GM18867 (cell line): ENCODE results near the gene GPR137B.
A peak's percentile ranks its signal among the peaks of the same experiment; 100 is the strongest.
"Not testable (repeated sequence)": the region's sequence is repeated elsewhere in the genome, so short reads cannot be mapped to it uniquely, and the experiment has no call there.

ENCODE experiments used
- ATAC-seq: cut with Tn5 transposase; IDR thresholded peaks from one replicate; pipeline ENCODE4 v1.9.1; 2021; ENCODE audit warnings: mild to moderate bottlenecking, moderate library complexity; ENCODE audit not compliant: unreplicated experiment

The GPR137B gene

DNA sequence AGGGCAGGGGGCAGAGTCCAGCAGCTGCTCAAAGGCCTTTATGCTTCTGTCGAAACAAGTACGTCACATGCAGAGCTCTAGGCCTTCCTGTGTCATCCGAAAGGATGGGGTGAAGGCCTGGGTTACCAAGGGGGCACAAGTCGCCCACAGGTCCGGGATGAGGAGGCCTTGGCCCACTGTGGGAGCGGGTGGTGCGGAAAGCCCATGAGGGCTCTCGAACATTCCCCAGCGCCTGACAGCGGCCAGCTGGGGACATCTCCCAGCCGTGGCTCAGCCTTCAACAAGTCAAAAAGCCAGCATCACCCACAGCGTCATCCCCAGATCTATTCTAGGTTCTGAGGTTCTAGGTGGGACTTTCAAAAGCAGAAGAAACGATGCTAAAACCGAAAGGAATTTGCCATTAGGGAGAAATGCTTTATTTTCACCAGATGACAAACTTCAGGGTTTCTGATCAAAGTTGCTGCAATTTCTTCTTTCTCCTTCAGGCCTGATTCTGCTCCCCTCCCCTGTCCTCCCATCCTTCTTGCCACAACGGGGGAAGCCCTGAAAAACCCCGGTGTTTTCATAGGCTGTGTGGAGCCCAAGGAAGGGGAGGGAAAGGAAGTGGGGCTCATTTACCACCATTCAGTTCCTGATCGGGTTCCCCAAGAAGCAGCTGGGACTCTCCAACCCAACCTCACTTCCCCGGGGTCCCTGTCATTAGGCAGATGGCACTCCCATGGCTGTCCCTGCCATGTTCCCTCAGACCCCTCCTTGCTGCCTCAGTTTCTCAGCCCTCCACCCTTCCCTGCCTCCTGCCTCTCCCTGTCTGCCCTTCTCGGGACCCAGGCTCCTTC, 17.6 kb downstream of the GPR137B start:
- ATAC-seq, result peak; percentile 50

GRCh38 chr1:236160540-236161127, 18.3 kb downstream of the GPR137B start:
- no peak for ATAC-seq

DNA sequence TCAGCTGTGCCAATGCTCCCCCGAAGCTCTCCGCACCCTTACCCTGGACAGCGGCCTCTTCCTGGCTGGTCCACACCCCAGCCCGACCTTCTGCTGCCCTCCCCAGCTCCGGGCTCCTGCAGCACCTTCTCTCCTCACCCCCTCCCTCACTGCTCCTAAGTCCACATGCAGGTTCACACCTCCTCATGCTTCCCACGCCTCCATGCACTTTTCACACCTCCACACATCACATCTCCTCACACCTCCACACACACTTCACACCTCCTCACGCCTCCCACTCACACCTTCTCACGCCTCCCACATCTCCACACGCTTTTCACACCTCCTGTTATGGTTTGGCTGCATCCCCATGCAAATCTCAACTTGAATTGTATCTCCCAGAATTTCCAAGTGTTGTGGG, 18.9 kb downstream of the GPR137B start:
- ATAC-seq, result no peak

- ATAC-seq, result not testable (repeated sequence)
These were observed 19.4 kb downstream of the GPR137B start for GRCh38 chr1:236161755-236162154.

DNA sequence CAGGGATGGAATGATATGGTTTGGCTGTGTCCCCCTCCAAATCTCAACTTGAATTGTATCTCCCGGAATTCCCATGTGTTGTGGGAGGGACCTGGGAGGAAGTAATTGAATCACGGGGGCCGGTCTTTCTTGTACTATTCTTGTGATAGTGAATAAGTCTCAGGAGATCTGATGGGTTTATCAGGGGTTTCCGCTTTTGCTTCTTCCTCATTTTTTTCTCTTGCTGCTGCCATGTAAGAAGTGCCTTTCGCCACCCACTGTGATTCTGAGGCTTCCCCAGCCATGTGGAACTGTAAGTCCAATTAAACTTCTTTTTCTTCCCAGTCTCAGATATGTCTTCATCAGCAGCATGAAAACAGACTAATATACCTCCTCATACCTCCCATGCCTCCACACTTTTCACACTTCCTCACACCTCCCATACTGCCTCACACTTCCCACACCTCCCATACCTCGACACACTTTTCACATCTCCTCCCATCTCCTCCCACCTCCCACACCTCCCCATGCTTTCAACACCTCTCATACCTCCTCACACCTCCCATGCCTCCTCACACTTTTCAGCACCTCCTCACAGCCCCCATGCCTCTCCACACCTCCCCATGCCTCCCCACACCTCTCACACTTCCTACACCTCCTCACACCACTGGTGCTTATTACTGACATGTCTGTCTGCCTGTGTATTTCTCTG, 21.3 kb downstream of the GPR137B start:
- no peak for ATAC-seq

GRCh38 chr1:236164273-236164672, 21.9 kb downstream of the GPR137B start:
- no peak for ATAC-seq

GRCh38 chr1:236165238-236165981, 23.1 kb downstream of the GPR137B start:
- ATAC-seq, result no peak

DNA sequence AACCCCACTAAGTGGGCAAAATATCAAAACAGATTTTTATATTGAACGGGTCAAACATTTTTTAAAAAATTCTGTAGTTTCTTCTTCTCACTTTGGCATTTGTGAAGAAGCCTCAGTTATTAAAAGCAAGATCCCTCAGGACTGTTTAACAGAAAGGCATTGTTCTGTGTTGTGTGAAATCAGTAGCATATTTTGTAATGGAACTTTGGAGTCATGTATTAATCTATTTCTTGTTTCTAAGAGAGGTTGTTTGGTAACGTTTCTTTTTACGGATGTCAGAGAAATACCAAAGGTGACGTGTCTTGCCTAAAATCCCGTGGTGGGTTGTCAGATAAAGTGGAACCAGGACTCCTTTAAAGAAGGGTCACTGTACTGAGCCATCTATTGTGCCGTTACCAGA, 23.7 kb downstream of the GPR137B start:
- no peak for ATAC-seq

- no peak for ATAC-seq
These were observed 24.8 kb downstream of the GPR137B start for GRCh38 chr1:236167154-236167553.

DNA sequence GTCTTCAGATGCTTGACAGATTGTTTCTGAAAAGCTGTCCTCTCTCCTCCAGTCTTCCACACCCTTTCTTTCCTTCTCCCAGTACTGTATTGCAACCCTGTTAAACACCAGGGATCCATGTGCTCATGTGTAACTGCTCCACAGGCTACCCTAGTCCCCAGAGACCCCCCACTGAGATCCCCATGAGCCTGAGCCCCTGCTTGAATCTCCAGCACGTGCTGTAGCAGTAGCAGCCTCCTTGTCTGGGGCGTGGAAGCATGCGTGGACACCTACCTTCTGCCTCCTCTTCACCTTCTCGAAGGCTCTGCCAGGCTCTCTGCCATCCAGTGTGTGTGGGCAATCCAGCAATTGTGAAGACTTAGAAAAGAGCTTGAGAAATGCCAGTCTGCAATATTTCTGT, 25.2 kb downstream of the GPR137B start:
- ATAC-seq, result no peak

DNA sequence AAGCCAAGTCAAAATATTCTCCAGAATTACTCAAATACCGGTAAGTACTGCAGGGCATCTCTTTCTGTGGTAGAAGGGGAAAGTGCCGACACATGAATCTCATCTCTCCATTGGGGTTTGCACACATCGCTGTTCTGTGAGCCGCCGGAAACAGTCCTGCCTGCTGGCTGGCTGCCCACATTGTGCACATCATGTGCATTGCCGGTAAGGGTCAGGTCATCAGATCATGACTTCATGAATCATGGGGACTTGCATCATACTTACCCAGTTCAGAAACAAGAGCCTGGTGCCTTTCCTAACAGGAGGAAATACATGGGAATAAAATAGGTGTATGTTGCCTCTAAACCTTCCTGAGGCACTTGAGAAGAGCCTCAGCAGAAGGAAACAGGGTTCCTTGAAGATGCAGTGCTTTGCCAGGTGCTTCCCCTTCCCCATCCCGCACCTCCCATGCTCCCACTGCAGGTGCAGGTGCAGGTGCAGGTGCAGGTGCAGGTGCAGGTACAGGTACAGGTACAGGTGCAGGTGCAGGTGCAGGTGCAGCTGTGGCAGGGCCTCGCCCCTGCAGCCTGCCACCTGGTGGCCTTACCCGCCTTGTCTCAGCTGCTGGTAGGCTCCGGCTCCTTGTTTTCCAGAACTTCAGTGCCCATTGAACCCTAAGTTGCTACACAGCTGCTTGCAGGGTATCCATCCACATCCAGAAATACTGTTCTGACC, 26.5 kb downstream of the GPR137B start:
- peak; percentile 78 for ATAC-seq

GRCh38 chr1:236172041-236172579, 29.8 kb downstream of the GPR137B start:
- no peak for ATAC-seq

DNA sequence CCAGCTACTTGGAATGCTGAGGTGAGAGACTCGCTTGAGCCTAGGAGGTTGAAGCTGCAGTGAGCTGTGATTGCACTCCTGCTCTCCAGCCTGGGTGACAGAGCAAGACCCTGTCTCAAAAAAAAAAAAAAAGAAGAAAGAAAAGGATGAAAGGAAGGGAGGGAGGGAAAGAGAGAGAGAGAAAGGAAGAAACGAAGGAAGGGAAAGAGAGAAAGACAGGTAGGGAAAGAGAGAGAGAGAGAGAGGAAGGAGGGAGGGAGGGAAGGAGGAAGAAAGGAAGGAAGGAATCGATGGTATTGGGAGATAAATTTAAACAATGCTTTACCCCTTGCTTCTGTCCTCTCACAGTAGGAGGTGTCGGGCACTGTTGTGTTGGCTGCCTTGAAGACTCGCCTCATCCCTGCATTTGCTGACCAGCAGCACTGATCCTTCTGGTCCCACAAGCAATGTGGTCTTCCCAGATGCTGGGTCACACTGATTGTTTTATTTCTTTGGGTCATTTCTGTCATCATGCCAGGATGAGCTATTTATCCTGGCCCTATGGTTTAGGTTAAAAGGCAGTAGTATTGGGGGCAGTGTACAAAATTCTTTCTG, 30.9 kb downstream of the GPR137B start:
- no peak for ATAC-seq

GRCh38 chr1:236175642-236176336, 33.5 kb downstream of the GPR137B start:
- ATAC-seq, result peak; percentile 65

DNA sequence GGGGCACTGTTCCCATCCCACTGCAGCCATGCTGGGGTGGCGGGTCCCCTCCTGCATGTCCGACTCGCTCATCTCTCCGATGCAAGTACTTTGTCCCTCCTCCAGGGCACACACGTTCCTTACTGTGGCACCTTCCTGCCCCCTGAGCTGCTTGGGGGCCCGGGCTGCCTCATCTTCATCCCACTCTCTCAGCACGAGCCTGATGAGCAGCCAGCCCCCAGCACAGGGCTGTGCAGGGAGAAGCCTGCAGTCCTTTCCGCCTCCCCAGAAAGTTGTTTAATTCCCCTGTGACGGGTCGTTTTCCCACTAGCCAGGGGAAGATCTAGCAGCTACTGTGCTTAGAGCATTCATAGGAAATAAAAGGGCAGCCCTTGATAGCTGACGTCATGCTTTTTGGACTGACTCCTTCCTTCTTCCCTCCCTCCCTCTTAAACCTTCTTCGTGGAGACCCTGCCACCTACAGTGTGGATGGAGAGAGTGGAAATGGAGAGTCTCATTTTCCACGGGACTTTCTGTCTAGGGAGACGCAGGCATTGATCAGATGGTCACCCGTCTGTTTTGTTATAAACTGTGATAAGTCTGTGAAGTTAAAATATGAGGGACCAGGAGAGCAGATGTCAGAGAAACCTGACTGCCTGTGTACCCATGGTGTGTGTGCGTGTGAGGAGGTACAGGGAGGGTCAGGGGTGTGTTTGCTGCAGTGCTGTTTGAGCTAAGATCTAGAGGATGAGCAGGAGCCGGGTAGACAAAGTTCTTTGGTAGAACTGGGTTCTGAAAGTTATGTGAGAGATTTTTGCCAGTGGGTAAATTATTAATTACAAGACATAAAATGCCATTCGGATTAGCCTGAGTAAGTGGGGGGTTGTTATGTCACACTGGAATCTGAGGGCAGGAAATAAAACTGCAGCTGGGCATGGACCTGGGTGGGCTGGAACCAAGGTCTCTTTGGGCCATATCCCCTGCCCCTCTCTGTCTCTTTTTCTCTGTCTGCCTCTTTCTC, 34.3 kb downstream of the GPR137B start:
- no peak for ATAC-seq

DNA sequence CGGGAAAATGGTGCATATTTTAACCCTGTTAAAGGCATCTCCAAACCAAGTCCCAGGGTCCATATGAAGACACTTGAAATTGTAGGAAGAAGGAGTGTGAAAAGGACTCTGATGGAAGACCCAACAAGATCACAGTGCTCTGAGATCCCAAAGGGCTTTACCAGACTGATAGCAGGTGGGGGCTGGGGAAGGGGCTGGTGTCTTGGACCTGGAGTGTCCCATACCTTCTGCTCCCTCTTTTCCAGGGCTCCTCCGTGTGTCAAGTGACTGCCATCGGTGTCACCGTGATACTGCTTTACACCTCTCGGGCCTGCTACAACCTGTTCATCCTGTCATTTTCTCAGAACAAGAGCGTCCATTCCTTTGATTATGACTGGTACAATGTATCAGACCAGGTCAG, 37.3 kb downstream of the GPR137B start:
- no peak for ATAC-seq

- ATAC-seq, result no peak
These were observed 38.7 kb downstream of the GPR137B start for GRCh38 chr1:236181059-236181458.

DNA sequence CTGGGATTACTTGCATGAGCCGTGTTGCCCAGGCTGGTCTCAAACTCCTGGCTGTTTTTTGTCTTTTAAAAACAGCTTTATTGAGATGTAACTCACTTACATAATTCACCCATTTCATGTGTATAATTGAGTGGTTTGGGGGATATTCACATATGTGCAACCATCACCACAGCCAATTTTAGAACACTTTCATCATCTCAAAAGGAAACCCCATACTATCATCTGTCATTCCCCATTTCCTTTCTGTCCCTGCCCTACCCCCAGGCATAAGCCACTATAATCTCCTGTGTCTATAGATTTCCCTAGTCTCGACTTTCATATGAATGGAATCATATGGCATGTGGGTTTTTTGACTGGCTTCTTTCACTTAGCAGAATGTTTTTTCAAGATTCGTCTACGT, 43.3 kb downstream of the GPR137B start:
- ATAC-seq, result no peak
